Heart left ventricle (tissue), 16 donors: ENCODE data around the gene SSB. TPM values are rescaled to one million over a fixed set of nuclear protein-coding genes. Genes with fewer than 3 reads are reported as not detected.
"Not testable (repeated sequence)": the region's sequence is repeated elsewhere in the genome, so short reads cannot be mapped to it uniquely, and the experiment has no call there.

Experiments used
- ATAC-seq, 4 donors: fragments of 200-7000 bp; cut with Tn5 transposase; one replicate each; pipeline ENCODE4 v1.9.1; 2020 to 2022; ENCODE audit warnings: moderate library complexity in 4 of 4, mild to moderate bottlenecking in 3 of 4, moderate number of reproducible peaks in 1 of 4
- DNase-seq, 5 donors: peaks; one replicate each; pipeline ENCODE4 v3.0.0-alpha.2; 2020
- H3K27ac ChIP-seq, 12 donors: fragments of 200-600 bp; sonication (generic) in 4 of 12; one replicate each; pipeline versions ENCODE4 v1.5.0 to v1.8.0; 2016 to 2022; ENCODE audit warnings: mild to moderate bottlenecking in 2 of 12
- H3K27me3 ChIP-seq, 9 donors: fragments of 200-600 bp; sonication (generic) in 2 of 9; one replicate each; pipeline versions ENCODE4 v1.5.1 to v1.8.0; 2016 to 2022; ENCODE audit warnings: mild to moderate bottlenecking in 3 of 9
- H3K36me3 ChIP-seq, 9 donors: fragments of 200-600 bp; sonication (generic) in 2 of 9; one replicate each; pipeline versions ENCODE4 v1.5.0 to v1.8.0; 2018 to 2022; ENCODE audit warnings: mild to moderate bottlenecking in 2 of 9
- H3K4me1 ChIP-seq, 12 donors: fragments of 200-600 bp; sonication (generic) in 4 of 12; one replicate each; pipeline versions ENCODE4 v1.5.0 to v1.8.0; 2016 to 2022; ENCODE audit warnings: mild to moderate bottlenecking in 3 of 12
- H3K4me3 ChIP-seq, 12 donors: fragments of 200-600 bp; sonication (generic) in 4 of 12; one replicate each; pipeline versions ENCODE4 v1.5.0 to v1.8.0; 2017 to 2022; ENCODE audit warnings: mild to moderate bottlenecking in 9 of 12, moderate library complexity in 4 of 12
- H3K9me3 ChIP-seq, 12 donors: fragments of 200-600 bp; sonication (generic) in 4 of 12; one replicate each; pipeline versions ENCODE4 v1.5.0 to v1.8.0; 2016 to 2022; ENCODE audit warnings: mild to moderate bottlenecking in 1 of 12
- CTCF ChIP-seq, 12 donors: fragments of 200-600 bp; sonication (generic) in 4 of 12; IDR thresholded peaks; one replicate each; pipeline versions ENCODE4 v1.5.0 to v1.8.0; 2018 to 2022; ENCODE audit warnings: antibody characterized with exemption in 12 of 12, mild to moderate bottlenecking in 5 of 12
- POLR2A ChIP-seq, 2 donors: fragments of 450-650 bp; IDR thresholded peaks; one replicate each; pipeline ENCODE4 v1.6.1; 2017; ENCODE audit warnings: antibody characterized with exemption in 2 of 2, mild to moderate bottlenecking in 2 of 2, moderate library complexity in 2 of 2
- WGBS, 4 donors: extraction: QIAGEN DNeasy Blood & Tissue Kit in 2 of 4; methylation state at CpG; one replicate each; pipeline versions ENCODE4 v1.1.5 to v1.1.7; 2013 to 2018; 5-methylcytosine and 5-hydroxymethylcytosine counted together
- intact Hi-C, 10 donors: fragments of 100-400 bp; cut with DNase I; formaldehyde crosslinking; loops; one replicate each; pipeline versions ENCODE4 v1.11.1 to v1.14.2; 2022
- polyA plus RNA-seq, 2 donors: library from polyadenylated mRNA; stranded (reverse); fragments of 200-250 nt; gene quantifications; one replicate each; pipeline ENCODE4 v1.2.3, GENCODE V29; 2013
- total RNA-seq, 9 donors: library from RNA; depleted of rRNA in 2 of 9; stranded (reverse); fragments of >200 nt in 2 of 9; fragmentation: NEBNext Ultra II Directional in 3 of 9; extraction: Animal tissue kit (Norgen Biotek cat#: 25700) in 3 of 9; gene quantifications; one replicate each; pipeline versions ENCODE4 v1.1.0 to v1.2.4, GENCODE V29; 2016 to 2023
- donor health status: ischemic (EF 13 %, LVEDD 7.1; RV severe dilation, severe dysfunction).
- donor health status: healthy with polysubstance abuse.
- donor health status: DM: no; HTN: yes; CAD: no.
- donor health status: DM: no; HTN: no; CAD: no.
- donor health status: ischemic (EF 25% LVEDD 6.9; RV normal size, moderate dysfunction).
- donor health status: ischemic (EF 25% LVEDD 5.7; RV mildly dilated, moderate dysfunction).
- donor health status: healthy.
- donor health status: DM: yes; HTN: yes; CAD: no.
- donor health status: ischemic (EF 35%, LVEDD 5.7; RV mildly dilated, moderate dysfunction).
- donor health status: nonischemic (EF 11% LVEDD 7.7; RV severe dilation, severe dysfunction).
- donor health status: DM: yes; HTN: yes; CAD: no.
- donor health status: PGD.
- donor health status: ischemic (EF 29% LVEDD 5.4; RV normal size, mild dysfunction).
- donor health status: nonischemic (EF 23%, LVEDD 6.1; RV moderate dilation, normal function).

The SSB gene
- total and polyA plus RNA-seq, 11 donors: 37.4 to 94.0 (median 53.9) TPM

GRCh38 chr2:169806586-169806985, 7.9 kb downstream of the SSB start:
- Histone ChIP-seq H3K4me3 (no peak overlapping the region), H3K27ac (no peak overlapping the region), H3K4me1 (peaks cover 0 to 13% (median 0%) of the 10 kb centered on the region in 12 donors), H3K9me3 (no peaks in the 10 kb centered on the region), H3K27me3 (no peaks in the 10 kb centered on the region), H3K36me3 (peaks cover 0 to 94% (median 86%) of the 10 kb centered on the region in 9 donors)
- ATAC-seq (no peak), DNase-seq (no peak)
- TF ChIP-seq CTCF (IDR thresholded peaks at IDR 0.05): no peak
- TF ChIP-seq POLR2A (IDR thresholded peaks at IDR 0.05): no peak
- intact Hi-C loops: no loop called here

- Histone ChIP-seq H3K27ac (no peak overlapping the region), H3K27me3 (no peaks in the 10 kb centered on the region), H3K4me1 (peaks cover 0 to 6% (median 0%) of the 10 kb centered on the region in 12 donors), H3K36me3 (peaks cover 0 to 96% (median 86%) of the 10 kb centered on the region in 9 donors), H3K4me3 (no peak overlapping the region), H3K9me3 (no peaks in the 10 kb centered on the region)
- TF ChIP-seq CTCF (IDR thresholded peaks at IDR 0.05) (no peak), POLR2A (IDR thresholded peaks at IDR 0.05) (no peak)
- 66 to 83% (median 70%) methylated on average over 4 of the region's 4 CpGs for WGBS, 4 donors
- intact Hi-C loops: no loop called here
- ATAC-seq: no peak
- DNase-seq: no peak
Measured at GRCh38 chr2:169808221-169808620, 9.6 kb downstream of the SSB start.

- TF ChIP-seq POLR2A (IDR thresholded peaks at IDR 0.05): no peak
- TF ChIP-seq CTCF (IDR thresholded peaks at IDR 0.05): no peak
- DNase-seq (no peak), ATAC-seq (no peak)
- Histone ChIP-seq H3K4me3 (no peak overlapping the region), H3K9me3 (peaks cover 0 to 13% (median 0%) of the 10 kb centered on the region in 12 donors), H3K27me3 (no peaks in the 10 kb centered on the region), H3K36me3 (peaks cover 0 to 100% (median 87%) of the 10 kb centered on the region in 9 donors), H3K27ac (no peak overlapping the region), H3K4me1 (no peaks in the 10 kb centered on the region)
- WGBS, 4 donors: 33 to 59% (median 46%) methylated on average over 1 of the region's 1 CpG
- intact Hi-C loops: no loop called here
Measured at GRCh38 chr2:169815849-169816248, 17.2 kb downstream of the SSB start.

GRCh38 chr2:169816961-169817360, 18.3 kb downstream of the SSB start:
- ATAC-seq, DNase-seq, intact Hi-C loops, H3K4me3 ChIP-seq, H3K27me3 ChIP-seq, H3K4me1 ChIP-seq, H3K27ac ChIP-seq: not testable (repeated sequence)
- peaks cover 0 to 13% (median 0%) of the 10 kb centered on the region in 12 donors for H3K9me3 ChIP-seq
- H3K36me3 ChIP-seq: peaks cover 0 to 95% (median 76%) of the 10 kb centered on the region in 9 donors

GRCh38 chr2:169817369-169817768, 18.7 kb downstream of the SSB start:
- H3K27ac ChIP-seq, DNase-seq, H3K27me3 ChIP-seq, H3K4me3 ChIP-seq, ATAC-seq, intact Hi-C loops: not testable (repeated sequence)
- 95 to 98% (median 97%) methylated on average over 6 of the region's 6 CpGs for WGBS, 4 donors
- H3K36me3 ChIP-seq: peaks cover 0 to 91% (median 71%) of the 10 kb centered on the region in 9 donors
- peaks cover 0 to 13% (median 0%) of the 10 kb centered on the region in 12 donors for H3K9me3 ChIP-seq
- H3K4me1 ChIP-seq: peaks cover 0 to 11% (median 2%) of the 10 kb centered on the region in 12 donors
